ENCODE results near the gene BOLA2B. TPM values are rescaled to one million over a fixed set of nuclear protein-coding genes. Genes with fewer than 3 reads are reported as not detected.

The BOLA2B gene
- 100 to 1,000 TPM; 189 to 253 TPM for total RNA-seq

DNA sequence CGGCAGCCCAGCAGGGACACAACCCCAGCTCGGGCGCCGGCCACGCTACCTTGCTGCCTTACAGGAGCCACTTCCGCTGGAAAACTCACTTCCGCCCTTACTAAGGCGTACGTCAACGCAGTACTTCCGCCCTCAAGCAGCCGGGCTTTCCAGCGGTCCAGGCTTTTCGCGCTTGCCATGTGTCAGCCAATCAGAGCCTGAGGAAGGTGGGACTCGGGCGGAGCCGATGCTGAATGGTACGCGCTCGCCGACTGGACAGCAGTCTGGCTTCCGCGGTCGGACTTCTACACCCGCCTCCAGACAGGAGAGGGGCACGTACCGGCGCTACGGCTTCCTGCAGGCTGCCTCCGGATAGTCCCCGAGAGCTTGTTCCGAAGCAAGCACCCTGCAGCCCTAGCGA is at the start of gene BOLA2B, which contains the start of gene SLX1A:
Gene BOLA2B (minus strand): TSS at position 52 of the 400 bp plus-strand sequence. CDS start 71 bp downstream, outside the sequence.
Gene SLX1A (plus strand): TSS at position 261 of the 400 bp plus-strand sequence. CDS start 210 bp downstream, outside the sequence.

DNA sequence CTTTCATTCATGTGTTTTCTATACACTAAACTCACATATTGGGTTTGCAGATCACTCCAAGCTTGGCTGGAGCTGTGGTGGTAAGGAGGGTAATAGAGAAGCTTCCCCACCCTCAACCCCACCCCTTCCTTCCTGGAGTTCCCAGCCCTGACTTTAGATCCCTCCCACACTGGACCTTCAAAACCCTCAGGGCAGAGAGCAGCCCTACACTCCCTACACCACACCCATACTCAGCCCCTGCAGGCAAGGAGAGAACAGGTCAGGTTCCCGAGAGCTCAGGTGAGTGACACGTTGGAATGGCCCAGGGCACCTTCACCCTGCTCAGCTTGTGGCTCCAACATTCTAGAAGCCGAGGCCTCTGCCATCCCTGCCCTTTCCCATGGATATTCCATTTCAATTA is 5.6 kb upstream of the BOLA2B start, which contains the start of gene SULT1A3:
Gene SULT1A3 (plus strand): TSS at position 207 of the 400 bp plus-strand sequence. CDS start 1,474 bp downstream, outside the sequence.

DNA sequence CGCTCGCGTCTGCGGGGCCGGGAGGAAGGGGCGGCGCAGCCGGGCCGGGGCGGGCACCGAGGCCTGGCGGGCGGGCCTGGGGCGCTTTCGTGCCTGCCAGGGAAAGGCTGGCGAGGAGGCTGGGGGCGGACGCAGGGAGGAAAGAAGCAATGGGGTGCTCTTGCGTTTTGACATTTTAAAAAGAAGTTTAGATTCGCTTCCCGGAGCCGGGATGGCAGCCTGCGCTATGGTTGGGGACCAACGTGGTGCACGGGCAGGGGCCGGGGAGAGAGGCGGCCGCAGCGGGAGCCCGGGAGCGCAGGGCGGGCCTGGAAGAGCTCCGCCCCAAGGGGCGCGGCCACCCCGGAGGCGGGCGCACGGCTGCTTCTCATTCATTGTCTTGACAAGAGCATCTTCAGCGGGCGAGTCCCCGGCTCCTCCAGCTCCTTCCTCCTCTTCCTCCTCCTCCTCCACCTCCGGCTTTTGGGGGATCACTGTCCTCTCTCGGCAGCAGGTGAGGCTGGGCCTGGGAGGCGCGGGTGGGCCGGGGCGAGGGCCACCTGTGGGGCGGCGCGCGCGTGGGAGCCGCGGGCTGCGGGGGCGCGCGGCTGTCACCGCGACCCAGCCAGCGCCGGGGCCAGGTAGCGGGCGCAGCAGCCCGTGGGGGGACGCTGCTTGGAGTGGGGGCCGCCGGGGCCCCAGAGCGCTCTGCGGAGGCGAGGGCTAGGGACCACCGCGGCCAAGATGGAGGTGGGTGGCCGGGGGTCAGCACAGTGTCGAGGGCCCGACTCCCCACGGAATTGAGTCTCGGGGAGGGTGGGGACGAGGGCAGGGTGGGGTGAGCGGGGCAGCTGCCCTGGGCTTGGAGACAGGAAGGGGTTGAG is 10.0 kb downstream of the BOLA2B start, which contains the start of gene CORO1A:
Gene CORO1A (plus strand): TSS at position 370 of the 863 bp plus-strand sequence. CDS start 1,608 bp downstream, outside the sequence.

Small RNAs within 50 kb of the gene (small RNA-seq; reads per million reads assigned to genes)
- gene AC106782.4, result 0 reads per million in 2 donors

Other genes starting within 250 kb of the BOLA2B start
- 10 to 100 TPM; 72.9 to 86.4 TPM for gene TMEM219, start 231.6 kb downstream of the BOLA2B start, total RNA-seq
- 10 to 100 TPM; 43.6 to 46.1 TPM for gene TAOK2, start 219.8 kb downstream of the BOLA2B start, total RNA-seq
- gene HIRIP3, start 198.0 kb downstream of the BOLA2B start, total RNA-seq, result 1 to 10 TPM; 6.9 to 7.3 TPM
- gene INO80E, start 197.4 kb downstream of the BOLA2B start, total RNA-seq, result 10 to 100 TPM; 24.4 to 33.0 TPM
- gene DOC2A, start 182.6 kb downstream of the BOLA2B start, total RNA-seq, result under 1 TPM in 1 of 2 donors, not detected in 1; 0.33 TPM
- not detected for gene C16orf92, start 170.5 kb downstream of the BOLA2B start, total RNA-seq
- gene TLCD3B, start 162.4 kb downstream of the BOLA2B start, total RNA-seq, result not detected
- 100 to 1,000 TPM; 768 to 871 TPM for gene ALDOA, start 127.9 kb downstream of the BOLA2B start, total RNA-seq
- gene PPP4C, start 117.7 kb downstream of the BOLA2B start, total RNA-seq, result 100 to 1,000 TPM; 138 to 221 TPM
- 1 to 10 TPM in 1 of 2 donors, under 1 TPM in 1; 0.33 to 1.7 TPM for gene TBX6, start 101.7 kb downstream of the BOLA2B start, total RNA-seq
- 1 to 10 TPM; 6.0 to 7.9 TPM for gene YPEL3, start 97.5 kb downstream of the BOLA2B start, total RNA-seq
- under 1 TPM; 0.33 to 0.69 TPM for gene GDPD3, start 80.1 kb downstream of the BOLA2B start, total RNA-seq
- gene MAPK3, start 70.4 kb downstream of the BOLA2B start, total RNA-seq, result 10 to 100 TPM; 16.5 to 21.6 TPM
- gene CORO1A, start 10.1 kb downstream of the BOLA2B start, total RNA-seq, result 1 to 10 TPM in 1 of 2 donors, under 1 TPM in 1; 0.69 to 1.3 TPM
- 10 to 100 TPM; 28.6 to 51.3 TPM for gene SLX1A, start 209 bp upstream of the BOLA2B start, total RNA-seq
- 1 to 10 TPM; 1.4 to 3.3 TPM for gene SULT1A3, start 5.6 kb upstream of the BOLA2B start, total RNA-seq
- gene NPIPB13, start 54.8 kb upstream of the BOLA2B start, total RNA-seq, result 1 to 10 TPM in 1 of 2 donors, under 1 TPM in 1; 1.00 to 5.2 TPM
- 10 to 100 TPM; 27.9 to 31.3 TPM for gene CD2BP2, start 161.6 kb upstream of the BOLA2B start, total RNA-seq
- gene TBC1D10B, start 176.8 kb upstream of the BOLA2B start, total RNA-seq, result 10 to 100 TPM; 28.2 to 35.6 TPM
- not detected for gene MYL11, start 181.1 kb upstream of the BOLA2B start, total RNA-seq
- gene SEPTIN1, start 188.9 kb upstream of the BOLA2B start, total RNA-seq, result not detected
- 1 to 10 TPM; 5.7 to 5.9 TPM for gene ZNF48, start 201.8 kb upstream of the BOLA2B start, total RNA-seq
- 10 to 100 TPM in 1 of 2 donors, 1 to 10 TPM in 1; 9.3 to 13.3 TPM for gene ZNF771, start 213.9 kb upstream of the BOLA2B start, total RNA-seq
- gene DCTPP1, start 236.4 kb upstream of the BOLA2B start, total RNA-seq, result 10 to 100 TPM; 13.4 to 52.6 TPM